HG03139 (cell line): ENCODE data around the gene RP9.
A peak's percentile ranks its signal among the peaks of the same experiment; 100 is the strongest.

Experiments used
- ATAC-seq: cut with Tn5 transposase; IDR thresholded peaks from one replicate; pipeline ENCODE4 v1.9.1; 2021; ENCODE audit not compliant: unreplicated experiment

The RP9 gene, protein sequence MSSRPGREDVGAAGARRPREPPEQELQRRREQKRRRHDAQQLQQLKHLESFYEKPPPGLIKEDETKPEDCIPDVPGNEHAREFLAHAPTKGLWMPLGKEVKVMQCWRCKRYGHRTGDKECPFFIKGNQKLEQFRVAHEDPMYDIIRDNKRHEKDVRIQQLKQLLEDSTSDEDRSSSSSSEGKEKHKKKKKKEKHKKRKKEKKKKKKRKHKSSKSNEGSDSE

DNA sequence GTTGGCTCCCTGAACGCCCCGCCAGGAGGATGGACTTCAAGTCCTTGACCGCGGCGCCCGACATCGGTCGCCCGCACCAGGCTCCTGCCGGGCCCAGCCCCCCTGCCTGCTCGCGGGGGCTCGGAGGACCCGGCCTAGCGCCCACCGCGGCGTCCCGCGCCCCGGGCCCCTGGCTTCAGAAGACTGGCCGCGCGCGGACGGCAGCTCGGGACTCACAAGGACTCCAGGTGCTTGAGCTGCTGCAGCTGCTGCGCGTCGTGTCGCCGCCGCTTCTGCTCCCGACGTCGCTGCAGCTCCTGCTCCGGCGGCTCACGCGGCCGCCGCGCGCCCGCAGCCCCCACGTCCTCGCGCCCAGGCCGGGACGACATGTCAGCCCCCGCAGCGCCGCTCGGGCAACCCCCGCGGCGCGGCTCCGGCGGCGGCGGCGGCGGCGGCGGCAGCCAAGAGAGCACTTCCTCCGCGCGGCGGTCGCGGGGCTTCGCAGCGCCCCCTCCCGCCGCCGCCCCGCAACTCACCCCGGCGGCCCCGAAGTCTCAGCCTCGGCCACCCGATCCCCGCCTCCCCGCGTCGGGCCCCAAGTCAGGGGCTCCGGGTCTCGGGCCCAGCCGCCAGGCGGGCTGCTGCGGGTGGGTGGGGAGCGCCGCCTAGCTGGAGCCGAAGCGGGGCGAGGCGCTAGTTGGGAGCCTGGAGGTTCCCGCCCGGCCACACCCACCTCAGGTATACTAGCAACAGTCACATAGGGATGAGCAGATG is at the start of gene RP9:
Gene RP9 (minus strand): TSS at position 400 of the 753 bp plus-strand sequence. CDS start 32 bp downstream, at position 368.
- ATAC-seq, result peak; percentile 85

DNA sequence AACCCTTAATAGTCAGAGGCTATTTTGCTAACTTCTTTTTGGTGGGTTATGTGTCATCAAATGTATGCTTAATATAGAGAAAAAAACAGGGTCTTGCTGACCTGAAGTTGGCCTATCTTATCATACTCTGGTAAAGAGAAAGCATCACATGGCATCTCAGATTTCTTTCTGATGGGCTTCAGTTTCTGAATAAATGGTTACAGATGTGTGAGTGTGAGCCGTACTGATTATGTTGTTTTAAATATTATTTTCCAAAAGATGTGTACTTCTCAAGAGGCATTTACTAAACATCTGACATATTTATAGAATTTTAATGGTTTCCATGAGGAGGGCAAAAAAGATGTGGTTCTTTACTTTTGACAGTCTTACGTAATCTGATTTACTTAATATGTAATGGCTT is 48.6 kb upstream of the RP9 start:
- no peak for ATAC-seq

DNA sequence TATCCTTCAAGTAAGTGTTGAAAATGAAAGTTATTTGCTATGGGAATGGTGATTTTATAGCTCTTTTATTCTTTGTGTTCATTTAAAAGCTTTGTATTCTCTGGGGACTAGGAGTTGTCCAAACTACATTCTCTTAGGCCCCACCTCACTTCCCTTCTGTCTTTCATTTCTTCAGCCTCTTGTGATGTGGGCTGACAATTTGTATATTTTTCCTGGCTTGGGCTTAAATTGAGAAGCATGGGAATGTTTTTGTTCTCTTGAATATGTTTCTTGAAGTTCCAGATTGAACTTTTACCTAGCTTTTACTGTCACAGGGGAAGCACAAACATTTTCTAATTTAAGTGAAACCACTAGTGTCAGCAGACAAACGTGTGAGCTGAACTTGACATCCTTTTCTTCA is 48.1 kb upstream of the RP9 start:
- no peak for ATAC-seq

DNA sequence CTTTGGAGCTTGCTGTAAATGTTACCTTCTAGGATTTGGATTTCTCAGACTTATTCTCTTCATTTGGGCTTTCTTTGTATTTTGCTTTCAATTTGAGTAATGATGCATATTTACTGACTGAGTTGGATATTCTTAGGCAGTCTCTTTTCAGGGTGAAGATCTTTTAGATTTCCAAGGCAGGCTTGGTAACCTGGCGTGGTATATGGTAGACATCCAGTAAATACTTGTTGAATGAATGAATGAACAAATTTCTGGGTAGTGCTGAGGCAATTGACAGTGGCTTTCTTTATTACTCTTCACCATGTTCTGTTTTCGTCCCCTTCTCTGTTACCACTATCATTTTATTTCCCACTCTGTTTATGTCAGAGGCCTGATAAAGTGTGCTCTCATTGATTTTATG is 47.2 kb upstream of the RP9 start:
- no peak for ATAC-seq

DNA sequence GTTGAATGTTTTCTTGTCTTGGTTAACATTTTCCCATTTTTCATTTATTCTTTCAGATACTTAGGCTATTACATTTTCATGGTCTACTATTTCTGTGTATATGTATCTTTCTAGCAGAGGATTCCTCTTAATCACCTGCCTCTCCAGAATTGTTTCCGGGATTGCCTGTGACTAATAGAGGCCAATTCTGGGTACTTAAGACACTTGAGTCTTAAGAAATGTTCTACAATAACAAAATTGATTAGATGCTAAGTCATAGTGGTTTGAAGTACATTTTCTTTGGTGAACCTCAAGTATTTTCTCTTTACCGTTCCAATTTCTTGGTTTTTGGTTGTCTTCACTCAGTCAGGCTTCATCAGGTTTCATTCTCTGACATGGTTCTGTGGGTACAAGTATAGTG is 46.6 kb upstream of the RP9 start:
- ATAC-seq, result no peak

DNA sequence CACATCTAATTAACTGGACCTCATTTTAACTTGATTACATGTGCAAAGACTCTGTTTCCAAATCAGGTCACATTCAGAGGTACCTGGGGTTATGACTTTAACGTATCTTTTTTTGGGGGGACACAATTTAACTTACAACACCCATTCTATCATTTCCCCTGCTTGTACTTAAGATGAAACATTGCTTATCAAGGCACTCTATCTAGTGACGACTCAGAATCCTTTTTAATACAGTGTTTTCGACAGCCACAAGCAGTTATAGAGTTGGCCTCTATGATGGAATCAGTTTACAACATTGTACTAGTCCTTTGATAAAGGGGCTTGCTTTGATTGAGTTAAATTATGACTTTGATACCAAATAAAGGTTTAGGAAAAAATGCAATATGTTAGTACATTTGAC is 42.9 kb upstream of the RP9 start:
- no peak for ATAC-seq

DNA sequence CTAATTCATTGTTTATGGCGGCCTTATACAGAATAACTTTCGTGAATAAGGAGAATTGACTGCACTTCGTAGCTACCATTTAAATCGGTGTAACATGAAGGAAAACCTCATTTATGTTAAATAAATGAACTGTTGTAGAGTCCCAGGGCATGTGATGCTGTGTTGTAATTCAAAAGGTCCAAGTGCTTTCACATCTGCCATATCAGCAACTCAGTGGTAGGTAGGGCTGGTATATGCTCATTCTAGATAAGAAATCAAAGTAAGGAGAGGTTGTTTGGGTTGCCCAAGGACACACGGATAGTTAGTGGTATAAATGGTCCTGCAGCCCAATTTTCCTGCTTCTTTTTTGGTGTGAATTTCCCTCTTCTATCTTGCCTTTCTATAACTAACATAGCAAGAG is 36.0 kb upstream of the RP9 start:
- ATAC-seq, result no peak

DNA sequence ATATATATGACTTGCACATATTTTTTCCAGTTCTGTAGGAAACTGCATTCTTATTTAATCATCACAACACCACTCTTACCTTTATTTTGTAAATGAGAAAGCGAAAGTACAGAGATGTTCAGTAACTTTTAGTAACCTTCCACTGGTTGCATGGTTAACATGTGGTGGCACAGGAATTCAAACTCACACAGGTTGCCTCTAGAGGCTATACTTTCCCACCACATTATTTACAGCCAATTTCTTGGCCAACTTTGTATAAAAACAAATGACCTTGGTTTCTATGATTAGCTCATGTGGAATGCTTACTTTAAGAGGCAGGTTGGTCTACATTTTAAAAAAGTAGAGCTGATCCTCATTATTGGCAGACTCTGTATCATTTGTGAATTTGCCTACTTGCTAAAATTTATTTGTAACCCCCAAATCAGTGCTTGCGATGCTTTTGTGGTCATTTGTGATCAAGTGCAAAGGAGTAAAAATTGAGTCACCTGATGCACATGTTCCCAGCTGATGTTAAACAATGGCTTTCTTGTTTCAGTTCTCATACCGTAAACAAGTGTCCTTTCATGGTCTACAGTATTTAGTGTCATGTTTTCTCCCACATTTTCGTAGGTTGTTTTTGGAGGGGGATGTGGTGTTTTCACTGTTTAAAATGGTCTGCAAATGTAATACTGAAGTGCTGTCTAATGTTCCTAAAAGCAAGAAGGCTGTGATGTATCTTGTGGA is 35.0 kb upstream of the RP9 start:
- no peak for ATAC-seq

DNA sequence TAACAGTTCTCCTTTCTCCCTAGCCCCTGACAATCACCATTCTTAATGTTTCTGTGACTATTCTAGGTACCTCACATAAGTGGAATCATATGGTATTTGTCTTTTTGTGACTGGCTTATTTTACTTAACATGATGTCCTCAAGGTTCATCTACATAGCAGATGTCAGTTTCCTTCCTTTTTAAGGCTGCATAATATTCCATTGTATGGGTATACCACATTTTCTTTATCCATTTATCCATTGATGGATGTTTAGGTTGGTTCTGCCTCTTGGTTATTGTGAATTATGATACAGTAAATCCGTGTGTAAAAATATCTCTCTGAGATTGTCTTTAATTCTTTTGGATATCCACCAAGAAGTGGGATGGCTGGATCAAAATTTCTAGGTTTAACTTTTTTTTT is 33.4 kb upstream of the RP9 start:
- ATAC-seq, result no peak

DNA sequence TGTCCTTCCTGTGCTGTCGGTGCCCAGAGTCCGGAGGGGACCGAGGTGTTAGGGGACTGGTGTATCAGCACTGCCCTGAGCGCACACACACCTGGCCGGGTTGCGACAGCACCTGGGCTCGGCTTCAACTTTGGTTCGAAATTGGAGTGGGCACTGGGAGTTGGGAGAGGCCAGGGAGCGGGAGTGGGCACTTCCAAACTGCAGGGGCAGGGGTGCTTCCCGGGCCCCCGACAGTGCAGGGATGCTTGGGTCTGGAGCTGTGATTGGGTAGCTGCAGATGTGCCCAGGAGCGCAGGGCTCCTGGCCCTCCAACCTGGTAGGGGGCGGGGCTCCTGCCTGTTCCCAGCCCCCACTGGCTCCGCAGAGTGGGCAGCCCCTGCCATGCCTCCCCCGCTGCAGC is 27.9 kb upstream of the RP9 start:
- ATAC-seq, result no peak

DNA sequence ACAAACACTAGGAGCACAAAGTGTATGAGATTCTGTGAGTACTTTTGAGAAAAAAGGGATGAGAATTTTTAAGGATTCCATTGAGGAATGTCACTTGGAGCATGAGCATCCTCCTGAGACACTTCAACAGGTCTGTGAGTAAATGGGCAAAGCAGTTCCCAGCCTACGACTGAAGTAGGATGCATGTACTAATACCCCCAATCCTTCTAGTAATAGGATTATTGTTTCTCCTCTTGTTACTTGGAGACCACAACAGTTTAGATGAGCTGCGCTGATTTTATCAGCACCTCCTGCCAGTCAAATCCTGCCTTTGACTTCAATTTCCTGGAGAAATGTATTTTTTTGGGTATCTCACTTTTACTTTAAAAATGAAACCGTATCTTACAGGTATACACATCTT is 21.0 kb upstream of the RP9 start:
- no peak for ATAC-seq

DNA sequence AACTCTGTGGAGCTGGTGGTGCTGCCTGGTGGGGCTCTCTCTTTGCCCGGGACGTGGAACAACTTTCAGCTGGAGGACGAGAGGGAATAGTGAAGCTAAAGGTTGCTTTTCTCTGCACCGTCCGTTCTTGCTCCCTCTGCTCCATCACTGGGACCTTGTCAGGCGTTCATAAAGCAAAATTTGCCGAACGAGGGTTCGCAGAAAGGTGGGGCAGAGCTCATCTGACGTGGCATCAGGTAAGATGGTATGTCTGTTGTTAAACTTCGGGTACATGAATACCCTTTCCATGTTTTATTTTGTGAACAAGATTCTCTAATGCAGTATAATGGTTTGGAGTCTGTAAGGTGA is 20.6 kb upstream of the RP9 start:
- ATAC-seq, result peak; percentile 1

DNA sequence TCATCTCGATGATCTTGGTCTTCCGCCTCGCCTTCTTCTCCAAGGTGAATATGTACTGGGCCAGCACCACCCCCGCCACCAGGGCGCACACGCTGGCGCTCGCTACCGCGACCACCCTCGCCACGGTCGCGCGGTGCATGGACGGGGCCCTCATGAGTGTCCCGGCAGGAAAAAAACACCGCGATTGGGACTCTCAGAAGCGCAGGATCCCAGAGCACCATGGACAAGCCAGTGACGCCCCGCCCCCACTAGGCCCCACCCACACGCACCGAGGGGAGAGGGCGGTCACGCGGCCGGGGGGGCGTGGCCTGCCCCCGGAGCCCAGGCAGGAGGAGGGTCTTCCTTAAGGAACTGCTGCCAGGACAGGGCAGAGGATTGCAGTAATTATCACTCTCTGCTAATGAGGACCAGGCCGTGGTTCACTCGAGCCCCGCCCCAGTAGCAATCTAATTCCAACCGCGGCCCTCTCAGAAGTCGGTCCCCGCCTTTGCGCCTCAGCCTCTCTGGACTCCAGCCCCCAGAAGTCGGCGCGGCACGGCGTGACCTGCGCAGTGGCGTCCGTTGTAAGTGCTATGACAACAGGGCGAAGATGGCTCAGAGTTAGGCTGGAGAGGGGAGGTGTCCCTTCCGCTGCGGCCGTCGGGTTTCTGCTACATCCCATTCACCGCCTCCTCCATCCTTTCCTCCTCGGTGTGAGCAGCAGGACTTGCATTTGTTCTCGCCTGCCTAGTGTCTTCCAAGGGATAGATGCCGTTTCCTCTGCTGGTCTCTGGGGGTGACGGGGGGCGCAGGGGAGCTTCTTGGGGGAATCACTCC is 20.0 kb upstream of the RP9 start, which contains the start of gene BBS9:
Gene BBS9 (plus strand): TSS at position 575 of the 816 bp plus-strand sequence. CDS start 16,689 bp downstream, outside the sequence.
- peak; percentile 100 for ATAC-seq

DNA sequence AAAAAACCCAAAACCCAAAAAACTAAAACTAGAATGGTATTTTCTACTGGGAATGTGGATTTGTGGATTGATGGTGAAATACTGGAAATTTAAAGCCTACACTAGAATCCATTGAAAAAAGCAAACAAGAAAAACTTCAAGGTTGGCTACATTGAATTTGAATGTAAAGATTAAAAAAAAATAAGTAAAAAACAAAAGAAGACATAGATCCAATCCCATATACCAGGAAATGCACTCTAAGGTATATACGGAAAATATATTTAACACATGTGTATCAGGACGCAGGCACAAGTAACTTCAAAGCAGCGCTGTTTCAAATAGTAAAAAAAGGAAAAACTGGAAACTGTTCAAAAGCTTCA is 19.4 kb upstream of the RP9 start:
- ATAC-seq, result no peak

DNA sequence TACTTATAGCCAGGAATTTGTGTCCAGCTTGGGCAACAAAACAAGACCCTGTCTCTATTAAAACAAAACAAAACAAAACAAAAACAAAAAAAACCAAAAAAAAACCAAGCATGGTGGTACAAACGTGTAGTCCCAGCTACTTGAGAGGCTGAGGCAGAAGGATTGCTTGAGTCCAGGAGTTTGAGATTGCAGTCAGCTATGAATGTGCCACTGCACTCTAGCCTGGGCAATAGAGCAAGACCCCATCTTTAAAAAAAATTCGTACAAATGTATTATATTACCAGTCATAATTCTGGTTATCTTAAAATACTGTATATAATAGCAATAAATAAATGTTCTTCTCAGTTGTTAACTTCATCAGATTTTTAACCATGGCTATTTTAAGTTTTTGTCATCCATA is 17.9 kb upstream of the RP9 start:
- ATAC-seq, result no peak

DNA sequence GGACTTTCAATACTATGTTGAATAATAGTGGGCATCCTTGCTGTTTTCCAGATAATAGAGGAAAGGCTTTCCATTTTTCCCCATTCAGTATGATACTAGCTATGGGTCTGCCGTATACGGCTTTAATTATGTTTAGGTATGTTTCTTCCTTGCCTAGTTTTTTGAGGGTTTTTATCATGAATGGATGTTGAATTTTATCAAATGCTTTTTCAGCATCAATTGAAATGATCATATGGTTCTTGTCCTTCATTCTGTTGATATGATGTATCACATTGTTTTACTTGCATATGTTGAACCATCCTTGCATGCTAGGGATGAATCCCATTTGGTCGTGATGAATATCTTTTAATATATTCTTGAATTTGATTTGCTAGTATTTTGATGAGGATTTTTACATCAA is 9.2 kb upstream of the RP9 start:
- no peak for ATAC-seq

DNA sequence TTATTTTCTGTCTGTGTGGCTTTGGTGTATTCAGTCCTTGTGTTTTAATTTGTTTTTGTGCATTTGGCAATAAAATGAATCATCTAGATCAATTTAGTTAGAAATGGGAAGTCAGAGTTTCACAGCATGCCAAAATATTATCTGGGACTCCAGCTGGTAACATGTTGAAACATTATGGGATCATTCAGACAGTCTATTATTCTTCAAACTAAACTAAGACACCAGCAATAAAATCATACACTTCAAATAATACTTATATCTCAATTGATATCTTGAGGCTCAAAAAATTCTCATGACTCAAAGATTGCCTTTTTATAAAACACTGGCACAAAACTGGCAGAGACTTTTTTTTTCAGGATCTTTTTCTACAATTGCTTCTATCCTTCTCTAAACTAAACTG is 5.8 kb upstream of the RP9 start:
- ATAC-seq, result no peak

DNA sequence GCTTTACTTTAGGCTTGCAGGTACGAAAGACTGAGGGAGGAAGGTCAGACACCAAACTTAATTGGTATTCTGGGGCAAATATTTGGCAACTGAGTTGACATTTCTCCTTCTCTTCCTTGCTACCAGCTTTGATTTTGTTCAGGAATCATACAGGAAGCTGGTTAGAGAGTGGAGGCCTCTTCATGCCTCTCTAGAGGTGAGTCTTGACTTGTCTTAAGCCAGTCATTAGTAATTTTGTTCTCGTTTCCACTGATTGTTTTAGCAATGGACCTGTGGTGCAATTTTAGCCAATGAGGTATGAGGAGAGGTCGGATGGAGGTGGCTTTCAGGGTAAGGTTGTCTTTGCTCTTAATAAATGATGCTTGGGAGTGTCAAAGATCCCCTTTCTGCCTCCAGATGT is 2.4 kb upstream of the RP9 start:
- no peak for ATAC-seq

DNA sequence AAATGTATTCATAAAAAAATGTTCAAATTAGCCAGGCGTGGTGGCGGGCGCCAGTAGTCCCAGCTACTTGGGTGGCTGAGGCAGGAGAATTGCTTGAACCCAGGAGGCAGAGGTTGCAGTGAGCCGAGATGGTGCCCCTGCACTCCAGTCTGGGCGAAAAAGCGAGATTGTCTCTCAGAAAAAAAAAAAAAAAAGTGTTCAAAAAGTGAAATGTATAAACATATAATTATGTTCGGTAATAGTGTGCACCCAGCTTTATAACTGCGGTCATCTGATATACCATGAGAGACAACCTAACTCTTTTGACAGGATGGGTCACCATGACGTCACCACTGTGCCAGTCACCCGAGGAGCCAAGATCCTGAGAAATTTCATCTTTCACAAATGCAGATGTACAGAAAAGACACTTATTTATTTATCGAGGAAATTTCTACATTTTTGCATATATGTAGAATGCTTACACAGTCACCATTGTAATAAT is 594 bp upstream of the RP9 start:
- ATAC-seq, result no peak

DNA sequence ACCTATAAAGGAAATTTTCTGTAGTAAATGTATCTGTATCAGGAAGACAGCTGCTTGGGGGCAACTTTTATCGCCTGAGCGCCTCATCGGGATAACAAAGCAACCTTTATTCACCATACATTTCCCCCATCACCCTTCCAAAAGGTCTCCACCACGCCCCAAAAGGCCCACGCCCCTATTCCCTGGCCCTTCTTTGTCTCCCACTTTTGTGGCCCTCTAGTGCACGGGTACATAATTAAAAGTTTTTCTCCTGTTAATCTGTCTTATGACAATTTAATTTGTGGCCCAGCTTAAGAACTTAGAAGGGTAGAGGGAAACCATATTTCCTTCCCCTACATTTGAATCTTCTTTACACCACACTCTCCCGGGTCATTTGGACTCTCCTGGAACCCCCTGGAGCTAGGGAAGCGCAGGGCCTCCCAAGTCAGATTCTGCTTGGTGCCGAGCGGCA is 625 bp downstream of the RP9 start:
- ATAC-seq, result peak; percentile 21
